ENCODE data around the gene KCTD13.

The KCTD13 gene

GRCh38 chr16:29883987-29884386, 42.0 kb downstream of the KCTD13 start:
- H3K9me3 ChIP-seq (ENCODE audit: low read depth, low read length): no peaks in the 10 kb centered on the region
- DNase-seq (ENCODE audit: low read depth, low spot score): no peak
- H3K36me3 ChIP-seq (ENCODE audit: insufficient read depth, low read length): no peaks in the 10 kb centered on the region
- TF ChIP-seq POLR2AphosphoS5 (IDR thresholded peaks at IDR 0.05; ENCODE audit: borderline replicate concordance, low read depth, low read length) (no peak), FOXP2 (optimal IDR thresholded peaks at IDR 0.05; ENCODE audit: control extremely low read depth, extremely low read length, insufficient read depth) (no peak)
- H3K9ac ChIP-seq (ENCODE audit: insufficient read length): no peak overlapping the region
- no peak overlapping the region for H3K4me3 ChIP-seq
- H3K27ac ChIP-seq: no peak overlapping the region

DNA sequence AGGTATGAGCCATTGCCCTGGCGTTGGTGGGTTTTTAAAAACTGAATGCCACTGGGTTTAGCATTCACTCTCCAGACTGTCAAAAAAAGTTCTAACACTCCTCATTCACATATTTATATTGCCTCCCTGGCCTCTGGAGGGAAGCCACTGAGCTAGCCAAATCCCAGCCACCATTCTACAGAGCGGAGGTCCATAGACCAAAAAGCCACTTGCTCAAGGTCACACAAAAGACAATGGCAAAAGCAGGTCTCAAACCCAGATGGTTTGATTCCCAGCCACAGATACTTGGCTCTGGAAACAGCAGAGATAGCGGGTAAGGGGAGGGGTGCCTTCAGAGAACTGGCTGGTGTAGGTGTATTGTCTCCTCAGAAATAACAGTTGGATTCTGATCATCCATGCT, 45.0 kb downstream of the KCTD13 start:
- no peak for DNase-seq (ENCODE audit: low read depth, low spot score)
- no peaks in the 10 kb centered on the region for H3K9me3 ChIP-seq (ENCODE audit: low read depth, low read length)
- TF ChIP-seq FOXP2 (optimal IDR thresholded peaks at IDR 0.05; ENCODE audit: control extremely low read depth, extremely low read length, insufficient read depth): no peak
- no peak for TF ChIP-seq EZH2 (IDR thresholded peaks at IDR 0.05)
- TF ChIP-seq POLR2AphosphoS5 (IDR thresholded peaks at IDR 0.05; ENCODE audit: borderline replicate concordance, low read depth, low read length): no peak

GRCh38 chr16:29878172-29878571, 47.9 kb downstream of the KCTD13 start:
- no peaks in the 10 kb centered on the region for H3K36me3 ChIP-seq (ENCODE audit: insufficient read depth, low read length)
- no peaks in the 10 kb centered on the region for H3K9me3 ChIP-seq (ENCODE audit: low read depth, low read length)
- no peak overlapping the region; the same call in 1 of the 2 replicates for H3K4me3 ChIP-seq
- no peak for TF ChIP-seq EZH2 (IDR thresholded peaks at IDR 0.05)
- TF ChIP-seq FOXP2 (optimal IDR thresholded peaks at IDR 0.05; ENCODE audit: control extremely low read depth, extremely low read length, insufficient read depth): no peak
- TF ChIP-seq POLR2AphosphoS5 (IDR thresholded peaks at IDR 0.05; ENCODE audit: borderline replicate concordance, low read depth, low read length): no peak
- H3K27ac ChIP-seq: no peak overlapping the region
- H3K9ac ChIP-seq (ENCODE audit: insufficient read length): no peak overlapping the region
- DNase-seq (ENCODE audit: low read depth, low spot score): no peak

More for the DNA sequence above, 45.0 kb downstream of the KCTD13 start:
- Histone ChIP-seq H3K9ac (ENCODE audit: insufficient read length) (no peak overlapping the region), H3K27ac (no peak overlapping the region), H3K4me3 (no peak overlapping the region), H3K36me3 (ENCODE audit: insufficient read depth, low read length) (no peaks in the 10 kb centered on the region)

GRCh38 chr16:29877266-29877961, 48.6 kb downstream of the KCTD13 start:
- no peak overlapping the region for H3K27ac ChIP-seq
- TF ChIP-seq FOXP2 (optimal IDR thresholded peaks at IDR 0.05; ENCODE audit: control extremely low read depth, extremely low read length, insufficient read depth) (no peak), EZH2 (IDR thresholded peaks at IDR 0.05) (no peak), POLR2AphosphoS5 (IDR thresholded peaks at IDR 0.05; ENCODE audit: borderline replicate concordance, low read depth, low read length) (no peak)
- H3K9me3 ChIP-seq (ENCODE audit: low read depth, low read length): no peaks in the 10 kb centered on the region
- H3K4me3 ChIP-seq: peak overlapping the region; percentile 62
- no peak overlapping the region for H3K9ac ChIP-seq (ENCODE audit: insufficient read length)
- peak; percentile 51 for DNase-seq (ENCODE audit: low read depth, low spot score)
- no peaks in the 10 kb centered on the region for H3K36me3 ChIP-seq (ENCODE audit: insufficient read depth, low read length)

DNA sequence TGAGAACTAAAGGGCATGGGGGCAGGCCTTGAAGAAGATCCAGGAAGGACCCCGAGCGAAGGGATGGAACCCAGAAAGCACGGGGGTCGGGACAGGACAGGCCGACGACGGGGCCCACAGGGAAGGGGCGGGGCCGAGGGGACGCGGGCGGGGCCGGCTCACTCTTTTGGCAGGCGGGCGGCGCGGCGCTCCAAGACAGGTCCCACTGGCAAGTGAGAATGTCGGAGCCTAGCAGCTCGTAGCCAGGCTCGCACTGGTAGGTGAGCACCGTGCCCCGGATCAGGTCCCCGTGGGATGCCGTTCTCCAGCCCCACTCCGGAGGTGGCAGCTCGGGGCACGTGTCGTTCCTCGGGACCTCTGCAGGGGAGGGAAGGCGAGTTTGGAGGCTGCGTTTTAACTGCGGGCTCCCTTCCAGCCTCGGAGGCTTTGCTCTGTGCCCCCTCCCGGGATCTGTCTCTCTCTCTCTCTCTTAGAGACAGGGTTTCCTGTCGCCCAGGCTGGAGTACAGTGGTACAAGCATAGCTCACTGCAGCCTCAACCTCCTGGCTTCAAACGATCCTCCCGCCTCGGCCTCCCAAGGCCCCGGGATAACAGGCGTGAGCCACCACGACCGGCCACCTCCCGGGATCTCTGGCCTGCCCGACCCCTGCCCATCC, 49.3 kb downstream of the KCTD13 start:
- Histone ChIP-seq H3K9me3 (ENCODE audit: low read depth, low read length) (no peaks in the 10 kb centered on the region), H3K27ac (no peak overlapping the region), H3K4me3 (peak overlapping the region; percentile 62), H3K36me3 (ENCODE audit: insufficient read depth, low read length) (no peaks in the 10 kb centered on the region), H3K9ac (ENCODE audit: insufficient read length) (no peak overlapping the region)
- no peak for TF ChIP-seq POLR2AphosphoS5 (IDR thresholded peaks at IDR 0.05; ENCODE audit: borderline replicate concordance, low read depth, low read length)
- no peak for TF ChIP-seq FOXP2 (optimal IDR thresholded peaks at IDR 0.05; ENCODE audit: control extremely low read depth, extremely low read length, insufficient read depth)
- TF ChIP-seq EZH2 (IDR thresholded peaks at IDR 0.05): no peak
- DNase-seq (ENCODE audit: low read depth, low spot score): no peak

- no peaks in the 10 kb centered on the region for H3K36me3 ChIP-seq (ENCODE audit: insufficient read depth, low read length)
- H3K4me3 ChIP-seq: no peak overlapping the region
- no peak for DNase-seq (ENCODE audit: low read depth, low spot score)
- no peak overlapping the region for H3K27ac ChIP-seq
- no peaks in the 10 kb centered on the region for H3K9me3 ChIP-seq (ENCODE audit: low read depth, low read length)
- H3K9ac ChIP-seq (ENCODE audit: insufficient read length): no peak overlapping the region
- no peak for TF ChIP-seq FOXP2 (optimal IDR thresholded peaks at IDR 0.05; ENCODE audit: control extremely low read depth, extremely low read length, insufficient read depth)
- no peak for TF ChIP-seq POLR2AphosphoS5 (IDR thresholded peaks at IDR 0.05; ENCODE audit: borderline replicate concordance, low read depth, low read length)
- TF ChIP-seq EZH2 (IDR thresholded peaks at IDR 0.05): no peak
Observed at GRCh38 chr16:29876217-29876593, 49.8 kb downstream of the KCTD13 start.

DNA sequence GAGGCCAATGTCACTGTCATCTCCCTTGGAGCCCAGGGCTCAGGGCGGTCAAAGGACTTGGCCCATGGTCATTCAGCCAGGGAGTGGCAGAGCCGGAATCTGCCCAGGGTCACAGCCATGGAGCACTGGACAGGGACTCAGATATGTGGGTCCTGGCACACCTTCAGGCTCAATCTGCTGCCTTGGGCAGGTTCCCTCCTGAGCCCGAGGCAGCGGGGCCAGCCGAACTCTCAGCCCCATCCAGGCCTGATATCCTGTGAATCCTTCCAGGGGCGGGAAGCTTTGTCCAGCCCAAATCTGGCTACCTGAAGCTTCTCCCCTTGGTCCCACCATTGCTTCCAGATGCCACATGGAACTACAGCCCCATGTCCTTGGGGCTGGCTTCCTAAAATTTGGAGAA, 50.8 kb downstream of the KCTD13 start:
- no peak for TF ChIP-seq POLR2AphosphoS5 (IDR thresholded peaks at IDR 0.05; ENCODE audit: borderline replicate concordance, low read depth, low read length)
- no peak for TF ChIP-seq EZH2 (IDR thresholded peaks at IDR 0.05)
- no peak for TF ChIP-seq FOXP2 (optimal IDR thresholded peaks at IDR 0.05; ENCODE audit: control extremely low read depth, extremely low read length, insufficient read depth)

GRCh38 chr16:29873319-29873718, 52.7 kb downstream of the KCTD13 start:
- no peak for TF ChIP-seq EZH2 (IDR thresholded peaks at IDR 0.05)
- TF ChIP-seq POLR2AphosphoS5 (IDR thresholded peaks at IDR 0.05; ENCODE audit: borderline replicate concordance, low read depth, low read length): no peak
- no peak for TF ChIP-seq FOXP2 (optimal IDR thresholded peaks at IDR 0.05; ENCODE audit: control extremely low read depth, extremely low read length, insufficient read depth)
- Histone ChIP-seq H3K4me3 (no peak overlapping the region), H3K36me3 (ENCODE audit: insufficient read depth, low read length) (no peaks in the 10 kb centered on the region), H3K27ac (no peak overlapping the region), H3K9ac (ENCODE audit: insufficient read length) (no peak overlapping the region), H3K9me3 (ENCODE audit: low read depth, low read length) (no peaks in the 10 kb centered on the region)
- DNase-seq (ENCODE audit: low read depth, low spot score): no peak

More for the DNA sequence above, 50.8 kb downstream of the KCTD13 start:
- no peak for DNase-seq (ENCODE audit: low read depth, low spot score)
- Histone ChIP-seq H3K9me3 (ENCODE audit: low read depth, low read length) (no peaks in the 10 kb centered on the region), H3K4me3 (no peak overlapping the region), H3K27ac (no peak overlapping the region), H3K9ac (ENCODE audit: insufficient read length) (no peak overlapping the region), H3K36me3 (ENCODE audit: insufficient read depth, low read length) (no peaks in the 10 kb centered on the region)
